B cell (primary cell): Measurements from ENCODE around the gene JMY. TPM values are rescaled to one million over a fixed set of nuclear protein-coding genes. Genes with fewer than 3 reads are reported as not detected.

Experiments
- ATAC-seq: fragments of 200-7000 bp; cut with Tn5 transposase; one replicate; pipeline ENCODE4 v1.10.0; 2021; ENCODE audit warnings: low read depth, mild to moderate bottlenecking, moderate number of reproducible peaks, moderate library complexity
- CTCF ChIA-PET: fragments of 350-600 bp; sonication (Branson Sonifier 250); formaldehyde crosslinking; loops from one replicate; lab custom pipeline; 2021; ENCODE audit warnings: antibody characterized with exemption, inconsistent platforms; lab: Charles Lee
- POLR2A ChIA-PET: fragments of 350-600 bp; sonication (Branson Sonifier 250); formaldehyde crosslinking; loops from one replicate; lab custom pipeline; 2021; ENCODE audit warnings: antibody characterized with exemption; lab: Charles Lee
- DNase-seq: peaks from one replicate; pipeline ENCODE4 v3.0.0; 2013
- H2AFZ ChIP-seq: 2 replicates; pipeline ENCODE4 v1.6.1; 2012; ENCODE audit warnings: mild to moderate bottlenecking, low read depth, low read length; ENCODE audit not compliant: insufficient read depth, poor library complexity, severe bottlenecking
- H3K27ac ChIP-seq, 2 donors: 1 replicate in 1 of 2; 2 replicates in 1 of 2; pipeline ENCODE4 v1.5.1; 2012 to 2013; ENCODE audit warnings: low read length in 2 of 2, mild to moderate bottlenecking in 2 of 2, moderate library complexity in 1 of 2
- H3K27me3 ChIP-seq, 4 experiments: fragments of 200-600 bp in 1 of 4; sonication (generic) in 1 of 4; replicated peaks in 1 of 4; 1 replicate in 2 of 4; 2 replicates in 2 of 4; pipeline versions ENCODE4 v1.6.1 to v1.7.0; 2013 to 2016; ENCODE audit warnings: low read length in 3 of 4, mild to moderate bottlenecking in 2 of 4, mixed read lengths in 1 of 4, moderate library complexity in 1 of 4; ENCODE audit not compliant: insufficient read depth in 4 of 4, control insufficient read depth in 3 of 4; ENCODE audit errors: control extremely low read depth in 1 of 4
- H3K36me3 ChIP-seq, 2 experiments: replicated peaks in 1 of 2; 1 replicate in 1 of 2; 2 replicates in 1 of 2; pipeline versions ENCODE4 v1.6.1 to v1.7.1; 2013; ENCODE audit warnings: low read length in 1 of 2; ENCODE audit not compliant: insufficient read depth in 2 of 2, control insufficient read depth in 1 of 2; ENCODE audit errors: control extremely low read depth in 1 of 2, extremely low read depth in 1 of 2
- H3K4me1 ChIP-seq, 2 donors: fragments of 200-600 bp in 1 of 2; sonication (generic) in 1 of 2; 1 replicate in 1 of 2; 2 replicates in 1 of 2; pipeline versions ENCODE4 v1.5.1 to v1.6.1; 2013 to 2017; ENCODE audit warnings: low read length in 2 of 2; ENCODE audit not compliant: control insufficient read depth in 2 of 2, insufficient read depth in 2 of 2
- H3K4me2 ChIP-seq: replicated peaks from 2 replicates; pipeline ENCODE3; 2012; ENCODE audit warnings: mild to moderate bottlenecking, low read depth, low read length; ENCODE audit not compliant: poor library complexity, severe bottlenecking
- H3K4me3 ChIP-seq, 5 experiments: fragments of 200-600 bp in 1 of 5; sonication (generic) in 1 of 5; 1 replicate in 3 of 5; 2 replicates in 2 of 5; pipeline versions ENCODE4 v1.5.1 to v1.7.0; 2011 to 2016; ENCODE audit warnings: low read length in 4 of 5, mild to moderate bottlenecking in 4 of 5, low read depth in 2 of 5, control low read depth in 1 of 5, moderate library complexity in 1 of 5; ENCODE audit not compliant: insufficient read depth in 1 of 5; ENCODE audit errors: control extremely low read depth in 1 of 5, extremely low read depth in 1 of 5
- H3K79me2 ChIP-seq: fragments of 200-600 bp; sonication (generic); one replicate; pipeline ENCODE4 v1.6.0; 2016; ENCODE audit warnings: low read length; ENCODE audit not compliant: control insufficient read depth, insufficient read depth
- H3K9ac ChIP-seq: fragments of 200-600 bp; sonication (generic); 2 replicates; pipeline ENCODE4 v1.6.1; 2017; ENCODE audit warnings: mild to moderate bottlenecking, low read length, moderate library complexity
- H3K9me3 ChIP-seq, 3 donors: one replicate each; pipeline versions ENCODE4 v1.6.1 to v1.7.1; 2013; ENCODE audit warnings: low read length in 2 of 3; ENCODE audit not compliant: control insufficient read depth in 2 of 3, insufficient read depth in 1 of 3; ENCODE audit errors: control extremely low read depth in 1 of 3
- H4K20me1 ChIP-seq: 2 replicates; pipeline ENCODE4 v1.6.0; 2012; ENCODE audit warnings: mild to moderate bottlenecking, low read length; ENCODE audit not compliant: insufficient read depth, control insufficient read depth, poor library complexity, severe bottlenecking
- H3K27ac Mint-ChIP-seq: one replicate; pipeline ENCODE4 v1.8.0; 2021; ENCODE audit warnings: mixed read lengths
- H3K27me3 Mint-ChIP-seq: one replicate; pipeline ENCODE4 v1.8.0; 2021; ENCODE audit warnings: mixed read lengths
- H3K4me1 Mint-ChIP-seq: one replicate; pipeline ENCODE4 v1.8.0; 2021; ENCODE audit warnings: mixed read lengths
- H3K4me3 Mint-ChIP-seq: one replicate; pipeline ENCODE4 v1.8.0; 2021; ENCODE audit warnings: mixed read lengths
- H3K9me3 Mint-ChIP-seq: one replicate; pipeline ENCODE4 v1.8.0; 2022; ENCODE audit warnings: mixed read lengths; ENCODE audit not compliant: insufficient read depth
- EZH2 ChIP-seq: IDR thresholded peaks from 2 replicates; pipeline ENCODE4 v1.6.1; 2012; ENCODE audit warnings: borderline replicate concordance, low read depth, mild to moderate bottlenecking, moderate library complexity, low read length; ENCODE audit not compliant: insufficient read depth, poor library complexity, severe bottlenecking
- WGBS: methylation state at CpG from one replicate; pipeline ENCODE4 v1.1.5; 2013; ENCODE audit warnings: missing lambda C conversion rate; ENCODE audit not compliant: insufficient coverage; 5-methylcytosine and 5-hydroxymethylcytosine counted together
- intact Hi-C: fragments of 100-400 bp; cut with micrococcal nuclease; formaldehyde crosslinking; loops from one replicate; pipeline ENCODE4 v1.10.0; 2022
- polyA plus RNA-seq: library from polyadenylated mRNA; depleted of rRNA; stranded (reverse); fragments of >200 nt; gene quantifications from 2 replicates; pipeline ENCODE4 v1.2.3, GENCODE V29; 2012
- total RNA-seq, 2 donors: library from RNA; stranded (reverse); fragments of 120-200 nt in 1 of 2; gene quantifications; 1 replicate in 1 of 2; 2 replicates in 1 of 2; pipeline versions ENCODE4 v1.2.3 to v1.2.4, GENCODE V29; 2013 to 2022
- TF ChIP-seq, protein P1 (sequence below): fragments of 200-600 bp; IDR thresholded peaks from one replicate; pipeline ENCODE4 v1.8.0; 2022; ENCODE audit warnings: antibody characterized with exemption, mild to moderate bottlenecking

The JMY gene
- total and polyA plus RNA-seq, 2 donors (not counting 1 experiment from before 2014, with no cell fraction given): 2.7 to 20.5 TPM

DNA sequence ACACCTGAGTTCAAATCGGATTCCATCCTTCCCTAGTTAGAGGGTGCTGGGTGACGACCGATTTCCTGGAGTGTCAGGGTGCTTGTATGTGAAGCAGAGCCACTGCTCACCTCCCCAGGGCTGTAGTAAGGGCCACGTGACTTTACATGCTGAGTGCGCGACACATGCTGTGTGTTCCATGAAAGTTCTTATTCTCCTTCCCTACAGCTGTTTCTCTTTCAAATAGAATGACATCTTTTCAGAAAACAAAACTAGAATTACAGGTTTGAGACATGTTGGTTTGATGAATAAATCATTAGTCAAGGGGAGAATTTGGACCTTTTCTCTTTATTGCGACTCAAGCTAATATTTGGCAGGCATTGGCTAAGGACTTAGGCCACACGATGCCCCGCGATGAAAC, 113.1 kb downstream of the JMY start:
- ChIA-PET POLR2A (no interaction called here), CTCF (no interaction called here)
- H3K27me3 Mint-ChIP-seq: peaks cover 10% of the 10 kb centered on the region
- H3K4me2 ChIP-seq: no peak overlapping the region
- no peaks in the 10 kb centered on the region for H3K9me3 Mint-ChIP-seq
- DNase-seq (no peak), ATAC-seq (no peak)
- H4K20me1 ChIP-seq: no peaks in the 10 kb centered on the region
- H2AFZ ChIP-seq: no peak overlapping the region
- no peaks in the 10 kb centered on the region for H3K27me3 ChIP-seq
- no peak overlapping the region for H3K9ac ChIP-seq
- intact Hi-C loops: no loop called here
- no peak for TF ChIP-seq EZH2
- TF ChIP-seq, protein P1, sequence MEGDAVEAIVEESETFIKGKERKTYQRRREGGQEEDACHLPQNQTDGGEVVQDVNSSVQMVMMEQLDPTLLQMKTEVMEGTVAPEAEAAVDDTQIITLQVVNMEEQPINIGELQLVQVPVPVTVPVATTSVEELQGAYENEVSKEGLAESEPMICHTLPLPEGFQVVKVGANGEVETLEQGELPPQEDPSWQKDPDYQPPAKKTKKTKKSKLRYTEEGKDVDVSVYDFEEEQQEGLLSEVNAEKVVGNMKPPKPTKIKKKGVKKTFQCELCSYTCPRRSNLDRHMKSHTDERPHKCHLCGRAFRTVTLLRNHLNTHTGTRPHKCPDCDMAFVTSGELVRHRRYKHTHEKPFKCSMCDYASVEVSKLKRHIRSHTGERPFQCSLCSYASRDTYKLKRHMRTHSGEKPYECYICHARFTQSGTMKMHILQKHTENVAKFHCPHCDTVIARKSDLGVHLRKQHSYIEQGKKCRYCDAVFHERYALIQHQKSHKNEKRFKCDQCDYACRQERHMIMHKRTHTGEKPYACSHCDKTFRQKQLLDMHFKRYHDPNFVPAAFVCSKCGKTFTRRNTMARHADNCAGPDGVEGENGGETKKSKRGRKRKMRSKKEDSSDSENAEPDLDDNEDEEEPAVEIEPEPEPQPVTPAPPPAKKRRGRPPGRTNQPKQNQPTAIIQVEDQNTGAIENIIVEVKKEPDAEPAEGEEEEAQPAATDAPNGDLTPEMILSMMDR: no peak
- H3K79me2 ChIP-seq: no peaks in the 10 kb centered on the region
- H3K27ac Mint-ChIP-seq: no peak overlapping the region
- H3K4me3 ChIP-seq: no peak overlapping the region
- H3K4me1 Mint-ChIP-seq: no peaks in the 10 kb centered on the region
- no peaks in the 10 kb centered on the region for H3K36me3 ChIP-seq
- no peak overlapping the region for H3K27ac ChIP-seq
- WGBS: 100% methylated on average over 7 of the region's 10 CpGs
- no peaks in the 10 kb centered on the region for H3K9me3 ChIP-seq
- no peaks in the 10 kb centered on the region for H3K4me1 ChIP-seq
- H3K4me3 Mint-ChIP-seq: no peak overlapping the region

DNA sequence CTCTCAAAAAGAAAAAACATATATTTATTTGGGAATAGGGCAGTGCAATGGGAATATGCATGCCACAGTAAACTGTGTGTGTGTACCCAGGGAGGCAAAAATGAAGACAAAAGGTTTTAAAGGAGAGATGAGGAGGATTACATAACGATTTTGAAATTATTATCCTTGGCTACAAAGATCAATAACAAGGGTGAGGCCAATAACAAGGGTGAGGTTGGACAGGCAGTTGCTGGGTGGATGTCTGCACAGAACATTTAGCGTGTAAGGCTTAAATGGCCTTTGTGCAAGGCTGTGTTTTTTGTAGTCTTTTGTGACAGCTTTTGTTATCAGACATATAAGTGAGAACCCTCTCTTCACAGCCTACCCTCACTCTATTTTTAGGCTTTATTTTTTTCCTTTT, 114.0 kb downstream of the JMY start:
- TF ChIP-seq, protein P1: no peak
- no peak for TF ChIP-seq EZH2
- H3K4me2 ChIP-seq: no peak overlapping the region
- H3K9me3 Mint-ChIP-seq: no peaks in the 10 kb centered on the region
- POLR2A ChIA-PET: no interaction called here
- H2AFZ ChIP-seq: no peak overlapping the region
- no peaks in the 10 kb centered on the region for H3K27me3 ChIP-seq
- no peak for DNase-seq
- WGBS: no CpG with 5 or more reads among the region's 2 CpGs
- H3K9me3 ChIP-seq: no peaks in the 10 kb centered on the region
- peaks cover 10% of the 10 kb centered on the region for H3K27me3 Mint-ChIP-seq
- CTCF ChIA-PET: no interaction called here
- no peaks in the 10 kb centered on the region for H3K36me3 ChIP-seq
- no peak overlapping the region for H3K27ac Mint-ChIP-seq
- intact Hi-C loops: no loop called here
- H3K9ac ChIP-seq: no peak overlapping the region
- no peak overlapping the region for H3K4me3 ChIP-seq
- H3K4me1 ChIP-seq: no peaks in the 10 kb centered on the region
- no peak for ATAC-seq
- no peak overlapping the region for H3K4me3 Mint-ChIP-seq
- no peaks in the 10 kb centered on the region for H3K79me2 ChIP-seq
- H3K27ac ChIP-seq: no peak overlapping the region
- no peaks in the 10 kb centered on the region for H3K4me1 Mint-ChIP-seq
- H4K20me1 ChIP-seq: no peaks in the 10 kb centered on the region
